OCI-LY7 (cell line): ENCODE data around the gene MFF.

ENCODE experiments used
- EZH2phosphoT487 ChIP-seq: fragments of 200-600 bp; sonication (generic); IDR thresholded peaks from 2 replicates; pipeline ENCODE4 v1.6.1; 2018; ENCODE audit warnings: low read depth, borderline replicate concordance, mild to moderate bottlenecking, mixed run types, antibody characterized with exemption, low read length, moderate library complexity, mixed read lengths
- TF ChIP-seq, protein P1 (sequence below): fragments of 200-600 bp; sonication (generic); conservative IDR thresholded peaks from 2 replicates; pipeline ENCODE4 v1.5.1; 2014; ENCODE audit warnings: mild to moderate bottlenecking, antibody characterized with exemption, low read length, moderate library complexity, mixed read lengths

DNA sequence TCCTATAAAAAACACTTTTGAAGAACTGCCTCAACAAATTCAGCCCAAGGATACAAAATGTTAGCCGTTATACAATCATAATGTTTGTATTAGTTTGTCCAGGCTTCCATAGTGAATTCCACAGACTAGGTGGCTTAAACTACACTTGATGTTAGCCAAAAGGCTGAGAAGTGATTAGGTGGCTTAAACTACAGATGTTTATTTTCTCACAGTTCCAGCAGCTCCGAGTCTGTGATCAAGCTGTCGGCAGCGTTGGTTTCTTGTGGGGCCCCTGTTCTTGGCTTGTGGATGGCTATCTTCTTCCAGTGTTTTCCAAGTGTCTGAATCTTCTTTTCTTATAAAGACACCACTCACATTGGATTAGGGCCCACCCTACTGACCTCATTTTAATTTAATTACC lies 31.5 kb upstream of the MFF start:
- TF ChIP-seq, protein P1, sequence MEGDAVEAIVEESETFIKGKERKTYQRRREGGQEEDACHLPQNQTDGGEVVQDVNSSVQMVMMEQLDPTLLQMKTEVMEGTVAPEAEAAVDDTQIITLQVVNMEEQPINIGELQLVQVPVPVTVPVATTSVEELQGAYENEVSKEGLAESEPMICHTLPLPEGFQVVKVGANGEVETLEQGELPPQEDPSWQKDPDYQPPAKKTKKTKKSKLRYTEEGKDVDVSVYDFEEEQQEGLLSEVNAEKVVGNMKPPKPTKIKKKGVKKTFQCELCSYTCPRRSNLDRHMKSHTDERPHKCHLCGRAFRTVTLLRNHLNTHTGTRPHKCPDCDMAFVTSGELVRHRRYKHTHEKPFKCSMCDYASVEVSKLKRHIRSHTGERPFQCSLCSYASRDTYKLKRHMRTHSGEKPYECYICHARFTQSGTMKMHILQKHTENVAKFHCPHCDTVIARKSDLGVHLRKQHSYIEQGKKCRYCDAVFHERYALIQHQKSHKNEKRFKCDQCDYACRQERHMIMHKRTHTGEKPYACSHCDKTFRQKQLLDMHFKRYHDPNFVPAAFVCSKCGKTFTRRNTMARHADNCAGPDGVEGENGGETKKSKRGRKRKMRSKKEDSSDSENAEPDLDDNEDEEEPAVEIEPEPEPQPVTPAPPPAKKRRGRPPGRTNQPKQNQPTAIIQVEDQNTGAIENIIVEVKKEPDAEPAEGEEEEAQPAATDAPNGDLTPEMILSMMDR, result no peak
- no peak for TF ChIP-seq EZH2phosphoT487
